ENCODE data around the gene AP1S1.
"Not testable (repeated sequence)": the region's sequence is repeated elsewhere in the genome, so short reads cannot be mapped to it uniquely, and the experiment has no call there.

AP1S1 gene

GRCh38 chr7:101201695-101202602, 47.7 kb downstream of the AP1S1 start:
- no peak for DNase-seq (ENCODE audit: low read depth)

GRCh38 chr7:101202603-101202918, 48.3 kb downstream of the AP1S1 start:
- no peak for DNase-seq (ENCODE audit: low read depth)

- DNase-seq (ENCODE audit: low read depth): not testable (repeated sequence)
Observed at GRCh38 chr7:101203740-101204738, 49.8 kb downstream of the AP1S1 start.

- no peak for DNase-seq (ENCODE audit: low read depth)
Observed at GRCh38 chr7:101205901-101206664, 51.8 kb downstream of the AP1S1 start.

- no peak for DNase-seq (ENCODE audit: low read depth)
Observed at GRCh38 chr7:101206665-101207042, 52.4 kb downstream of the AP1S1 start.

GRCh38 chr7:101207459-101207858, 53.2 kb downstream of the AP1S1 start:
- no peak for DNase-seq (ENCODE audit: low read depth)

- no peak for DNase-seq (ENCODE audit: low read depth)
Observed at GRCh38 chr7:101208794-101209193, 54.5 kb downstream of the AP1S1 start.

GRCh38 chr7:101210143-101210542, 55.9 kb downstream of the AP1S1 start:
- no peak for DNase-seq (ENCODE audit: low read depth)
